ENCODE measurements around the gene IHH. TPM values are rescaled to one million over a fixed set of nuclear protein-coding genes. Genes with fewer than 3 reads are reported as not detected.

IHH gene
- total RNA-seq, 4 donors from 2014 or later = 0.27 TPM; not detected in 3

DNA sequence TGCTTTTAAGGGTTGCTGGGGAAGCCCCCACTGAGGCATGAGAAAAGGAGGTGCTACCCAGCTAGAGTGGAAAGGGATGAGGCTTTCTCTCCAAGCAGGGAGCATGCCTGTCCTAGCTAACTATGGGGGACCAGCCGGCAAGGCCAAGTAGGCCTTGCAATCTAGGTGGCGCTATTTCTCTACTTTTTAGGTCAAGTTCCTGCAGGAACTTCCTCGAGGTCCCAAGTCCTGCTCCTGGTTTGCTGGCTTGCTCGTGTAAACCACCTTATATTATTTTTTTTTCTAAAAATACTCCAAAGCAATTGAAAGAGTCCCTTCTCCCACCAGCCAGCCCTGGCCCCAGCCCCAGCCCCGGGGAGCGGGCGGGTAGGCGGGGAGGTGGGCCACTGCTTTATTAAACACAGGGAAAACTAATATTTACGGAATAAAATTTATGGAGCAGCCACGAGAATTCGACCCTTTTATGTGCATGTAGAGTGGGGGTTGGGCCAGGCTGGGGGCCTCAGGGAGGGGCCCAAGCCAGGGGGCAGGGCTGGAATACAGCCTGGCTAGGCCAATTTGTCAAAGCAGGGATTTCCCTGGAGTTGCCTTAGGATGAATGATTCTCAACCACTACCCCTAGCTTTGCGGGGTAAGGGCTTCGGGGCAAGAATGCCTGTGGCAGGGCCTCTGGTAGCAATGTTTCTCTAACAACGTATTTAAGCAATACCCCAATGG lies 12.8 kb upstream of the IHH start:
- in situ Hi-C loops (cut with MboI; ENCODE audit: low sequenced_read_pairs in 4 of 4) (loop anchor here in 1 of 4 donors (25.0 kb wide), 1 partner anchor 239 kb away; the partner anchor contains the start of gene PTPRN), intact Hi-C loops (cut with DNase I; ENCODE audit: low total_unique reads) (no loop called here)
- H3K27ac ChIP-seq = no peak overlapping the region
- DNase-seq (no peak), ATAC-seq (no peak)
- no peaks in the 10 kb centered on the region for H3K4me1 ChIP-seq
- no peaks in the 10 kb centered on the region for H3K27me3 ChIP-seq
- no peak overlapping the region for H3K4me3 ChIP-seq
- TF ChIP-seq POLR2A (IDR thresholded peaks at IDR 0.05) = no peak
- TF ChIP-seq, protein P1, sequence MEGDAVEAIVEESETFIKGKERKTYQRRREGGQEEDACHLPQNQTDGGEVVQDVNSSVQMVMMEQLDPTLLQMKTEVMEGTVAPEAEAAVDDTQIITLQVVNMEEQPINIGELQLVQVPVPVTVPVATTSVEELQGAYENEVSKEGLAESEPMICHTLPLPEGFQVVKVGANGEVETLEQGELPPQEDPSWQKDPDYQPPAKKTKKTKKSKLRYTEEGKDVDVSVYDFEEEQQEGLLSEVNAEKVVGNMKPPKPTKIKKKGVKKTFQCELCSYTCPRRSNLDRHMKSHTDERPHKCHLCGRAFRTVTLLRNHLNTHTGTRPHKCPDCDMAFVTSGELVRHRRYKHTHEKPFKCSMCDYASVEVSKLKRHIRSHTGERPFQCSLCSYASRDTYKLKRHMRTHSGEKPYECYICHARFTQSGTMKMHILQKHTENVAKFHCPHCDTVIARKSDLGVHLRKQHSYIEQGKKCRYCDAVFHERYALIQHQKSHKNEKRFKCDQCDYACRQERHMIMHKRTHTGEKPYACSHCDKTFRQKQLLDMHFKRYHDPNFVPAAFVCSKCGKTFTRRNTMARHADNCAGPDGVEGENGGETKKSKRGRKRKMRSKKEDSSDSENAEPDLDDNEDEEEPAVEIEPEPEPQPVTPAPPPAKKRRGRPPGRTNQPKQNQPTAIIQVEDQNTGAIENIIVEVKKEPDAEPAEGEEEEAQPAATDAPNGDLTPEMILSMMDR (IDR thresholded peaks at IDR 0.05 in 4 of 5, conservative IDR thresholded peaks at IDR 0.05 in 1 of 5) = peak in 4 of 5 experiments; percentile 19 to 55 (median 25)
- H3K9me3 ChIP-seq = no peaks in the 10 kb centered on the region
- H3K36me3 ChIP-seq = peaks cover 0 to 43% of the 10 kb centered on the region in 2 donors

DNA sequence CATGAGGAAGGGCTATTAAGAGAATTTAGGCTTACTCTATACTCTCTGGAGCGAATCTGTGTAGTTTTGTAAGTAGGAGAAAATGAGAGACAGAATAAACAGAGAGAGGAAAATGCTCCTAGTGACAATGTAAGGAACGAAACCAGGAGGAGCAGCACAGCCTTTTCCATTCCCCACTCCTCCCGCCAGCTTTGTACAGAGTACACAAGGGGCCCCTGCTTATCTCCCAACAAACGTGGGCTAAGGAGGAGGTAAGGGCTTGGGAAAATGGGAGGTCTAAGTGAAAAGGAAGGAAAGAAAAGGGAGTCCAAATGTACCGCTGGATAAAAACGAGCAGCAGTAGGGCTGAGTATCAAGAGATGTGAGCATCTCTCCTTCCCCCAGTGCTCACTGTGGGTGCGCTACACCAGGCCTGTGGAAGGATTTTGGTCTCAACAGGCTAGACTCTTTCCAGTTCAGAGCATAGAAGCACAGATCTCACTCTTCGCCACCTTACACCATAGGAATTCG lies 12.1 kb upstream of the IHH start:
- no peaks in the 10 kb centered on the region for H3K9me3 ChIP-seq
- no peak for DNase-seq
- no peak overlapping the region for H3K4me3 ChIP-seq
- intact Hi-C loops (cut with DNase I; ENCODE audit: low total_unique reads) = no loop called here
- H3K27ac ChIP-seq = no peak overlapping the region
- H3K4me1 ChIP-seq = no peaks in the 10 kb centered on the region
- peaks cover 0 to 41% of the 10 kb centered on the region in 2 donors for H3K36me3 ChIP-seq
- TF ChIP-seq, protein P1 (IDR thresholded peaks at IDR 0.05 in 4 of 5, conservative IDR thresholded peaks at IDR 0.05 in 1 of 5) = no peak
- TF ChIP-seq POLR2A (IDR thresholded peaks at IDR 0.05) = no peak
- no peak for ATAC-seq
- H3K27me3 ChIP-seq = no peaks in the 10 kb centered on the region
- in situ Hi-C loops (cut with MboI; ENCODE audit: low sequenced_read_pairs in 4 of 4) = loop anchor here in 1 of 4 donors (25.0 kb wide), 1 partner anchor 240 kb away; the partner anchor contains the start of gene PTPRN

DNA sequence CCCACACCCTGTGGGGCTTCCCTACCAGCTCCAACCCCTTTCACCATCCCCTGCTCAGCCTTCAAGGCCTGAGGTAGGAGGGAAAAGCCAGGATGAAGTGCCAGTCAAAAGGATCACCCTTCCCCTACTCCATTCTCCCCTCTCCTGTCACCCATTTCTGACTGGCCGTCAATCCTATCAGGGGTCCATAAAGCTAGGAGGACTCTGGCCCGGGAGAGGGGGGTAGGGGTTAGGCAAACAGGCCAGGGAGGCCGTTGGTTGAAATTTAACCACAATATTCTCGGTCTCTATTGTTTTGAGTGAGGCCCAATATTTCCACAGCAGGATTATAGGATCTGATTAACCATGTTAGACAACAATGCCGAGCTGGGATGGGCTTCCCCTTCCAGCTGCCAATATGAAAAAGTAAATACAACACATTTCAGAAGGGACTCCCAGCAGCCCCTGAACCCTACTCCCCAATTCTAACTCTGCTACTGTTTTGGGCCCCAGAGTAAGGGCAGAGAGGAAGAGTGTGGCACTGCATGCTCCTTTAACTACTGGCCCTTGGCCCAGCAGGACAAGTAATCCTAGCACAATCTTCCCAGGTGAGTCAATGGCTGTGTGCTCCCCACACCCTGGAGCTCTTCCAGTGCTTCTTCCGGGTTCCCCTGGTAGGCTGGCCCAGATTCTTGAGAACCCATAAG lies 10.6 kb upstream of the IHH start:
- Histone ChIP-seq H3K9me3 (no peaks in the 10 kb centered on the region), H3K27me3 (no peaks in the 10 kb centered on the region), H3K4me1 (no peaks in the 10 kb centered on the region), H3K4me3 (no peak overlapping the region), H3K27ac (no peak overlapping the region), H3K36me3 (peaks cover 0 to 25% of the 10 kb centered on the region in 2 donors)
- TF ChIP-seq POLR2A (IDR thresholded peaks at IDR 0.05) = no peak
- TF ChIP-seq, protein P1 (IDR thresholded peaks at IDR 0.05 in 4 of 5, conservative IDR thresholded peaks at IDR 0.05 in 1 of 5) = no peak
- DNase-seq = no peak
- no peak for ATAC-seq
- in situ Hi-C loops (cut with MboI; ENCODE audit: low sequenced_read_pairs in 4 of 4) = loop anchor here in 1 of 4 donors (25.0 kb wide), 1 partner anchor 241 kb away; the partner anchor contains the start of gene PTPRN
- intact Hi-C loops (cut with DNase I; ENCODE audit: low total_unique reads) = no loop called here

DNA sequence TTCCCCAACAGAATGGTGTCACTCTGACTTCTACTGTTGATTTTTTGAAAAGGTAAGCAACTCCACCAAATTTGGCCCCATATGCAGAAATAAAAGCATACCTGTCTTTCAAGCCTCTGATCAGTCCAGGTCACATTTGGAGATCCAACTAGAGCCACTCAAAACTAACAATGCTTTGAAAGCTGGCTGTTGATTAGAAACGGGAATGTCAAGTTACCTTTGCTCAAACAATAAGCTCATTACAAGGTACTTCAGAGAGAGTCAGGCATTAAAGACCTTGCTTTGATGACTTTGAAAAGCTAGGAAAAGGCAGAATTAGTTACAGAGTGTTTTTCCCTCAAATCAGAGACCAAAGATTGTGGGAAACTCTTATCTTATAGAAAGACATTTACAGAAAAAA lies 4.8 kb upstream of the IHH start:
- Histone ChIP-seq H3K27me3 (peaks cover 26 to 37% (median 34%) of the 10 kb centered on the region in 3 donors), H3K4me3 (no peak overlapping the region), H3K27ac (no peak overlapping the region), H3K36me3 (no peaks in the 10 kb centered on the region), H3K4me1 (no peaks in the 10 kb centered on the region), H3K9me3 (no peaks in the 10 kb centered on the region)
- ATAC-seq (no peak), DNase-seq (no peak)
- intact Hi-C loops (cut with DNase I; ENCODE audit: low total_unique reads) (no loop called here), in situ Hi-C loops (cut with MboI; ENCODE audit: low sequenced_read_pairs in 4 of 4) (loop anchor here in 3 of 4 donors (5.0 to 25.0 kb wide), 4 partner anchors 49 to 247 kb away; partner anchors contain the start of gene PTPRN (in 1 of the 3))
- TF ChIP-seq, protein P1 (IDR thresholded peaks at IDR 0.05 in 4 of 5, conservative IDR thresholded peaks at IDR 0.05 in 1 of 5) = no peak
- TF ChIP-seq POLR2A (IDR thresholded peaks at IDR 0.05) = no peak
